Measurements from ENCODE around the gene DLL1.
A peak's percentile ranks its signal among the peaks of the same experiment; 100 is the strongest.

The DLL1 gene

GRCh38 chr6:170294298-170294730 lies 3.4 kb upstream of the DLL1 start:
- no peak overlapping the region for H3K4me3 ChIP-seq (replicated peaks; ENCODE audit: low read depth, low read length)
- DNase-seq (ENCODE audit: extremely low read depth, insufficient read length), result no peak
- H3K36me3 ChIP-seq (ENCODE audit: control insufficient read depth, insufficient read depth, low read length), result no peaks in the 10 kb centered on the region
- H3K27me3 ChIP-seq (replicated peaks; ENCODE audit: control insufficient read depth, insufficient read depth, low read length), result peaks cover 8% of the 10 kb centered on the region
- no peak for TF ChIP-seq CTCF (IDR thresholded peaks at IDR 0.05; ENCODE audit: insufficient read depth, low read length, poor library complexity, severe bottlenecking)

GRCh38 chr6:170293341-170294231 lies 2.7 kb upstream of the DLL1 start:
- H3K4me3 ChIP-seq (replicated peaks; ENCODE audit: low read depth, low read length), result no peak overlapping the region
- peaks cover 8% of the 10 kb centered on the region for H3K27me3 ChIP-seq (replicated peaks; ENCODE audit: control insufficient read depth, insufficient read depth, low read length)
- no peak for TF ChIP-seq CTCF (IDR thresholded peaks at IDR 0.05; ENCODE audit: insufficient read depth, low read length, poor library complexity, severe bottlenecking)
- DNase-seq (ENCODE audit: extremely low read depth, insufficient read length), result no peak
- H3K36me3 ChIP-seq (ENCODE audit: control insufficient read depth, insufficient read depth, low read length), result no peaks in the 10 kb centered on the region

- Histone ChIP-seq H3K4me3 (replicated peaks; ENCODE audit: low read depth, low read length) (no peak overlapping the region), H3K27me3 (replicated peaks; ENCODE audit: control insufficient read depth, insufficient read depth, low read length) (peaks cover 8% of the 10 kb centered on the region), H3K36me3 (ENCODE audit: control insufficient read depth, insufficient read depth, low read length) (no peaks in the 10 kb centered on the region)
- TF ChIP-seq CTCF (IDR thresholded peaks at IDR 0.05; ENCODE audit: insufficient read depth, low read length, poor library complexity, severe bottlenecking), result no peak
- no peak for DNase-seq (ENCODE audit: extremely low read depth, insufficient read length)
Observed at GRCh38 chr6:170292407-170293158, 1.7 kb upstream of the DLL1 start.

GRCh38 chr6:170292111-170292406 lies 1.2 kb upstream of the DLL1 start:
- no peaks in the 10 kb centered on the region for H3K36me3 ChIP-seq (ENCODE audit: control insufficient read depth, insufficient read depth, low read length)
- no peak for TF ChIP-seq CTCF (IDR thresholded peaks at IDR 0.05; ENCODE audit: insufficient read depth, low read length, poor library complexity, severe bottlenecking)
- no peak for DNase-seq (ENCODE audit: extremely low read depth, insufficient read length)
- H3K27me3 ChIP-seq (replicated peaks; ENCODE audit: control insufficient read depth, insufficient read depth, low read length), result peaks cover 8% of the 10 kb centered on the region
- peak overlapping the region; percentile 35 for H3K4me3 ChIP-seq (replicated peaks; ENCODE audit: low read depth, low read length)

GRCh38 chr6:170291271-170292110 lies 613 bp upstream of the DLL1 start:
- peak overlapping the region; percentile 35 for H3K4me3 ChIP-seq (replicated peaks; ENCODE audit: low read depth, low read length)
- H3K36me3 ChIP-seq (ENCODE audit: control insufficient read depth, insufficient read depth, low read length), result no peaks in the 10 kb centered on the region
- peaks cover 8% of the 10 kb centered on the region for H3K27me3 ChIP-seq (replicated peaks; ENCODE audit: control insufficient read depth, insufficient read depth, low read length)
- peak; percentile 3 for TF ChIP-seq CTCF (IDR thresholded peaks at IDR 0.05; ENCODE audit: insufficient read depth, low read length, poor library complexity, severe bottlenecking)
- no peak for DNase-seq (ENCODE audit: extremely low read depth, insufficient read length)

Data from GM06990 (cell line).